ENCODE data around the gene ATP9A.

GRCh38 chr20:51610761-51611624, 157.2 kb downstream of the ATP9A start:
- TF ChIP-seq CTCF (IDR thresholded peaks at IDR 0.05; ENCODE audit: extremely low read depth in 1 of 2, insufficient read depth in 1 of 2, low read depth in 1 of 2, low read length in 2 of 2) = no peak
- TF ChIP-seq MAX (IDR thresholded peaks at IDR 0.05; ENCODE audit: insufficient read depth, insufficient read length) = no peak
- TF ChIP-seq GATA2 (IDR thresholded peaks at IDR 0.05; ENCODE audit: insufficient read depth, insufficient read length, low read depth, low read length) = no peak
